Measurements from ENCODE around the gene CAPN1.
A peak's percentile ranks its signal among the peaks of the same experiment; 100 is the strongest.
"Not testable (repeated sequence)": the region's sequence is repeated elsewhere in the genome, so short reads cannot be mapped to it uniquely, and the experiment has no call there.

The CAPN1 gene

DNA sequence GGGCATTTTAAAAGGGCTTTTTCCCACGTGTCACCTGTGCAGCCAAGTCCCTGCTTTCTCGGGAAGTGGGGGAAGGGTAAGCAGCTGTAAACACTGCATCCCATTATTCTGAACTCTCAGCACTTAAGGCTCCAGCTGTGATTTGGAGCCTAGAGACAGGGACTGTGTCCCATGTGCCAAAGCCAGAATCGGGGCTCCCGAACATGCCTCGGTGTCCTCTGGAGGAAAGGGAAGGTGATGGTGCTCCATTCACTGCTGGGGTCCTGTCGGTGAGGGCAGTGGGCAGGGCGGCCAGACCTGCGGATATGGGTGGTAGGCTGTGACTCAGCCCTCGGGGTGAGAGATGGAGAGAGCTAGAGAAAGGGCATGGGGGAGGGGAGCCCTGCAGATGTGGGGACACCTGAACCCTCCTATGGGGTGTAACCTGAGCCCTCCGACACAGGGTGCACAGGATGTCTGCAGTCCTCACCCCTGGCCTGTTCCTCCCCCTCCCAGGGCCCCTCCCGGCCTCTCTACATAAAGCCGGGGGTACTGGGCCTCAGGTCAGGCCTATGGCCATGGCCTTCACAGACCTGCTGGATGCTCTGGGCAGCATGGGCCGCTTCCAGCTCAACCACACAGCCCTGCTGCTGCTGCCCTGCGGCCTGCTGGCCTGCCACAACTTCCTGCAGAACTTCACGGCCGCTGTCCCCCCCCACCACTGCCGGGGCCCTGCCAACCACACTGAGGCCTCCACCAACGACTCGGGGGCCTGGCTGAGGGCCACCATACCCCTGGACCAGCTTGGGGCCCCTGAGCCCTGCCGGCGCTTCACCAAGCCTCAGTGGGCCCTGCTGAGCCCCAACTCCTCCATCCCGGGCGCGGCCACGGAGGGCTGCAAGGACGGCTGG, 31.8 kb downstream of the CAPN1 start:
- peak overlapping the region in 2 of 21 experiments; percentile 16 to 50 for H3K27ac ChIP-seq
- H3K4me3 ChIP-seq = no peak overlapping the region

DNA sequence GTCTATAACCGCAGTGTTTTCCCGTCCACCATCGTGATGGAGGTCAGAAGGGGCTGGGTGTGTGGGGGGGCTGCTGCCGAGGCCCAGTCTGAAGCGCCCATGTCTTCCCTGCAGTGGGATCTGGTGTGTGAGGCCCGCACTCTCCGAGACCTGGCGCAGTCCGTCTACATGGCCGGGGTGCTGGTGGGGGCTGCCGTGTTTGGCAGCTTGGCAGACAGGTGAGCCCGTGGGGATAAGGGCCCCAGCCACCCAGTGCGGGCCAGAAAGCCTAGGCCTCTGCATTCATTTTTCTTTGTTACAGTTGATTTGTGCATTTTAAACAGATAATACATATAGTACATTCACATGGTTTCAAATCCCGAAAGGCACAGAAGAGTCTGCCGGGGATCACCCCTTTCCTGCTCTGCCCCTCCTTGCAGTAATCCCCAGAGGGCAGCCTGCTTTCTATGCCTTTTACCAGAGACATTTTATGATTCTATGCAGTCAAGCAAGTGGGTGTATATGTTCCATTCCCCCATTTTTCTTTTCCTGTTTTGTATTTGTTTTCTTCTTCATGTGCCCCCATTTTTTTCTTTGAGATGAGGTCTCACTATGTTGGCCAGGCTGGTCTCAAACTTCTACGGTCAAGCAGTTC, 32.6 kb downstream of the CAPN1 start:
- Histone ChIP-seq H3K27ac (no peak overlapping the region), H3K4me3 (no peak overlapping the region)

DNA sequence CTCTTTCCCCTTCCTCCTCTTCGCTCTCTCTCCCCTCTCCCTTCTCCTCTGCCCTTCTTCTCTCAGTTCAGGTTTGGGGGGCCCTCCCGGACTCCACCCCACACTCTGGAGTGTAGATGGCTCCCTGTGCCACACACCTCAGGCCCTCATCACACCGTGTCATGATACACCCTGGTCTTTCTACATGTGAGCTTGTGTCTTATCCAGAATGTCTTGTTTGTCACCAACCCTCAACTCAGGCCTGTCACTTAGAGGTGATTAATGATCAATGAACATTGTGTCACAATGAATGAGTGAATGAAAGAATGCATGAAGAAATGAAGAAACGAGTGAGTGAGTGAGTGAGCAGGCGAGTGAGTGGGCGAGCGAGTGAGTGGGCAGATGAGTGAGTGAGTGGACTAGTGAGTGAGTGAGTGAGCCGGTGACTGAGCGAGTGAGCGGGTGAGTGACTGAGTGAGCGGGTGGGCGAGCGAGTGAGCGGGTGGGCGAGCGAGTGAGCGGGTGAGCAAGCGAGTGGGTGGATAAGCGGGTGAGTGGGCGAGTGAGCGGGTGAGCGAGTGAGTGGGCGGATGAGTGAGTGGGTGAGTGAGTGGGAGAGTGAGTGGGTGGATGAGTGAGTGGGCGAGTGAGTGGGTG, 33.8 kb downstream of the CAPN1 start:
- Histone ChIP-seq H3K4me3 (no peak overlapping the region), H3K27ac (no peak overlapping the region)

DNA sequence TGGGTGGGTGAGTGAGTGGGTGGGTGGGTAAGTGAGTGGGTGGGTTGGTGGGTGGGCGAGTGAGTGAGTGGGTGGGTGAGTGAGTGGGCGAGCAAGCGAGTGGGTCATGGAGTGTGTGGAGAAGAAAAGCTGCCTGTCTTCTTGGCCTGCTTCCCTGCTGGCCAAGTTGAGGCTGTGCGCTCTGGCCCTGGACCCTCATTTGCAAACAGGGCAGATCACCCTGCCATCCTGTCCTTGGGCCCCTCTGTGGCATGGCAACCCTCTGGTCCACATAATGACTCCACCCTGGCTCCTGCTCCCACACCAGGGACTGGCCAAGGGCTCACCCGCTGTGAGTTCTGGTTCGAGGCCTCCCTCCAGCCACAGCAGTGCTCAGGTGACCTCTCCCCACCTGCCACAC, 35.1 kb downstream of the CAPN1 start:
- H3K27ac ChIP-seq = no peak overlapping the region
- H3K4me3 ChIP-seq = no peak overlapping the region

DNA sequence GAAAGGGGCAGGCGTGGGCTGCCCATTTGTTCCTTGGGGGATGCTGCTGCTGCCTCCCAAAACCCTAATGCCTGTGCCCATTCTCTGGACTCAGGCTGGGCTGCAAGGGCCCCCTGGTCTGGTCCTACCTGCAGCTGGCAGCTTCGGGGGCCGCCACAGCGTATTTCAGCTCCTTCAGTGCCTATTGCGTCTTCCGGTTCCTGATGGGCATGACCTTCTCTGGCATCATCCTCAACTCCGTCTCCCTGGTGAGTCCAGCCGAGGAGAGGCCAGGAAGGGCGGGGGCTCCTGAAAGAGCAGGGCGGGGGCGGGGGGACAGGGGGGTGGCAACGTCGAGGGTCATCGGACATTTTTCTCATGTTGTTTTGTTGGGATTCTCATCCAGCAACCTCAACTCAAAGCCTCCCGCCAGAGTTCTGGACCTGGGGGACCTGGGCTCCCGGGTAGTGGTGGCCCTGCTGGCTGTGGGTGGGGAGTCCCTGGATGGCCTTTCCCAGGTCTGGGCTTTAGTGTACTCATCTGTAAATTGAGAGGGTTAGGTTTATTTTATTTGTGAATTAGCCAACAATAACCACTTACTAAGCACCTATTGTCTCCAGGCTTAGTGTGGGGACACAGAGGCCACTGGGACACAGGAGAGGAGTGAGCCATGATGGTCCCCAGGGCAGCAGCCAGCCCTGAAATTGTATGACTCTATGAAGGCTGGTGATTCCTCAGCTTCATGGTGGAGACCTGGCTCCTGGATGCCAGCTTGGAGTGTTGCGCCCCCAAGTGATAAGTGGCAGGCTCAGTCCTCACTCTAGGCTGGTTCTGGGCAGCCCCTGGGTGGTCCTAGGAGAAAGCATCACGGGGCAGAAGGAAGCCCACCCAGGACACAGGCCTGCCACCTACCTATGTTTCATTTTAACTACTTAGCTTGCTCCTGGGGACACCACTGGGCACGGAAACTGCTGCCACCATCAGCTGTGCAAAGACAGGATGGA, 36.0 kb downstream of the CAPN1 start:
- Histone ChIP-seq H3K4me3 (no peak overlapping the region), H3K27ac (no peak overlapping the region)

DNA sequence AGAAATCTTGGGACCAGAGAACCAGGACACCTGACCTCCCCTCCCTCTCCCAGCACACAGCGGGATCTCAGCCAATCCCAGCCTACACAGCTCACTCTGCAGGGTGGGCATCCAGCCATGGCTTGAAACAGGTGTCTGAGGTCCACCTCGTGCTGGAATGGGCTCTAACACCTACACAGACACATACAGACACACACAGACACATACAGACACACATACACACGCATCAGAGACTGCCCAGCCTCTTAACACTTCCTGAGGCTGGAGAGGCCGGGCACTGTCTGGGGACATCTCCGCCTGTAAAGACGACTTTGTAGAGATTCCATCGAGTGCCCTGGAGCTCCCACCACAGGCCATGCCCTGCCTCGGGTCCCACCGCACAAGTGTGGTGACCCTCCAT, 36.7 kb downstream of the CAPN1 start:
- Histone ChIP-seq H3K27ac (no peak overlapping the region), H3K4me3 (no peak overlapping the region)

DNA sequence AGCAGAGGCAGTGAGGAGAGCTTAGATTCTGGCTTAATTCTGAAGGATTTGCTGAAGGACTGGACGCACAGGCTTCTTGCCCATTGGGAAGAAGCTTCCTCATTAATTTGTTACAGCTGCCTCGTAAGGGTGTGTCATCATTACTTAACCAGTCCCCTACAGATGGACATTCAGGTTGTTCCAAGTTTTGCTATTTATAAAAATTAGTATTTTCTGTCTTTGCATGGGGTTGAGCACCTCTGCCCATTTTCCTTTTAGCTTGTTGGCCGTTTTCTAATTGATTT, 38.1 kb downstream of the CAPN1 start:
- no peak overlapping the region for H3K4me3 ChIP-seq
- H3K27ac ChIP-seq = peak overlapping the region in 1 of 21 experiments; percentile 46

DNA sequence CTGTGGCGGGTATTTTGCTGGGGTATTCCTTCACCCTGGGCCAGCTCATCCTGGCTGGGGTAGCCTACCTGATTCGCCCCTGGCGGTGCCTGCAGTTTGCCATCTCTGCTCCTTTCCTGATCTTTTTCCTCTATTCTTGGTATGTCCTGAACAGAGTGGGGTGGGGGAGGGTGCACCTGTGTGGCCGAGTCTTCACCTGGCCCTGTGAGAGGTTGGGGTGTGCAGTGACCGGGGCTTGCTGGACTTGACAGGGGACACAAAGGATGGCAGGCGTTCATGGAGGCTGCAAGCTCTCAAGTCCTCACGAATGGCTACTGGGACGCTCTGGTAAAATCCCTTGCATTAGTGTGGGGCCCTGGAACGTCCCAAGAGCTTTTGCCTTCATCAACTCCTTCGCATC, 39.3 kb downstream of the CAPN1 start:
- Histone ChIP-seq H3K4me3 (no peak overlapping the region), H3K27ac (no peak overlapping the region)

DNA sequence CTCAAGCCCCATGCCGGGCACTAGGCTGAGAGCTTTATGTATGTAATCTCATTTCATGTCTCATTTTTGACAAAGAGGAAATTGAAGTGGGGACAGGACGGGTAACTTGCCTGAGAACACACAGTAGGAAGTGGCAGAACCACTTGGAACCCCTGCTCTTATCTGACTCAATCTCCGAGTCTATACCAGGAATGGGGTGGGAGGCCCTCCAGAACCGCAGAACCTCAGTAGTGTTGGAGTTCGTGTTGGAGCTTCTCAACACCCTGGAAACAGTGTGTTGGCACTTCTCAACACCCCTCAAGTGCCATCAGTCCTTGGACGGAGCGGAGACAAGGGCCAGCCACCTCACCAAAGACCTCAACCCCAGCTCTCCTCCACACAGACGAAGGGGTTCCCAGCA, 41.3 kb downstream of the CAPN1 start:
- Histone ChIP-seq H3K27ac (no peak overlapping the region), H3K4me3 (no peak overlapping the region)

DNA sequence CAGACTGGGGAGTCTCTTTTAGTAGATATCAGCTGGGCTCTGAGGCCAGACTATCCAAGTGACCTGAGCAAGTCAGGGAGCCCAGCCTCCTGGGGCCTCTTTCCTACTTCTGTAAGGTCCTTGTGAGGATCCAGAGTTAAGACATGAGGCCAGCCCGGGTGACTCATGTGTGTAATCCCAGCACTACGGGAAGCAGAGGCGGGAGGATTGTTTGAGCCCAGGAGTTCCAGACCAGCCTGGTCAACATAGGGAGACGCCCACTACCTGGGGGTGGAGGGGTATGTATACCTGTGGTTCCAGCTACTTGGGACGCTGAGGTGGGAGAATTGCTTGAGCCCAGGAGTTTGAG, 43.2 kb downstream of the CAPN1 start:
- H3K27ac ChIP-seq = peak overlapping the region in 18 of 21 experiments; percentile 40 to 83 (median 74)
- no peak overlapping the region for H3K4me3 ChIP-seq

DNA sequence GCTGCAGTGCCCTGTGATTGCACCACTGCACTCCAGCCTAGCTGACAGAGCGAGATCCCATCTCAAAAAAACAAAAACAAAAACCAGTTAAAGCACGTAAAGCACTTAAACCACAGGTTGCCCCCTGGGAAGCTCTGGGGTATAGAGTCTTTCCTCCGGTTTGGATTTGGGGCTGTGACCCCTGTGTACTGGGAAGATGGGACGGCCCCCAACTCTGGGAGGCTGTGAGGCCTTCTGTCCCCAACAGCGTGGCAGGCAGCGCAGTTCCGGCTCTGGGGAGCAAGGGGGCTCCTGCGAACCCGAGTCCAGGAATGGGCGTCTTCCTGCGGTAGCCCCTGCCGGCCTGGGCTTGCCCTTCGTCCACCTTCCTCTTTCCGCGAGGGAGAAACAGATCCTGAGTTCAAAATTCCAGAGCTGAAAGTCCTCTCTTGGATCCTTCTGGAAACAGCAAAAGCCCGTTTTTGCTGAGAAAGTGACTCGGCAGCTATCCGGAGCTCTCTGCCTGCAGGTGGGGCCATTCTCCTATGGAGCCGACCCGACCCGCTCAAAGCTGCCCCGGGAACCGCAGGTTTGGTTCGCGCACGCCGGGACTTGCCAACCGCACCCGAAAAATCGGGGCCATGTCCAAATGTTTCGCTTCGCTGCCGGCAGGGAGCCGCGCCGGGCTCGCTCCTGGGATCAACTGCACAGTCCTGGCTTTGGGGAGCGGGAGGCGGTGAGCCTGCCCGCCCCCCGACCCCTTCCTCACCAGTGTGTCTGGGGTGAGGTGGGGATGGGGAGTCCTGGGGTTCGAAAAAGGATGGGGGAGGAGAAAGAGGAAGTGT, 43.8 kb downstream of the CAPN1 start:
- Histone ChIP-seq H3K4me3 (peak overlapping the region; percentile 15 to 42 (median 26)), H3K27ac (peak overlapping the region; percentile 7 to 83 (median 72))

DNA sequence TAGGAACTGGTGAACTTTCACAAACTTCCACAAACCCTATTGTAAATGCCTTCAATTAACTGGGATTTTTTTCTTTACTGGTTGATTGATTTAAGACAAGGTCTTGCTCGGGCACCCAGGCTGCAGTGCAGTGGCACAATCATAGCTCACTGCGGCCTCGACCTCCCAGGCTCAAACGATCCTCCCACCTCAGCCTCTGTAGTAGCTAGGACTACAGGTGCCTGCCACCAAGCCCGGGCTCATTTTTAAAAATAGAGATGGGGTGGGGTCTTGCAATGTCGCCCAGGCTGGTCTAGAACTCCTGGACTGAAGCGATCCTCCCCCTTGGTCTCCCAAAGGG, 44.3 kb downstream of the CAPN1 start:
- H3K4me3 ChIP-seq = peak overlapping the region; percentile 15 to 42 (median 26)
- H3K27ac ChIP-seq = peak overlapping the region in 17 of 21 experiments; percentile 32 to 83 (median 72)

DNA sequence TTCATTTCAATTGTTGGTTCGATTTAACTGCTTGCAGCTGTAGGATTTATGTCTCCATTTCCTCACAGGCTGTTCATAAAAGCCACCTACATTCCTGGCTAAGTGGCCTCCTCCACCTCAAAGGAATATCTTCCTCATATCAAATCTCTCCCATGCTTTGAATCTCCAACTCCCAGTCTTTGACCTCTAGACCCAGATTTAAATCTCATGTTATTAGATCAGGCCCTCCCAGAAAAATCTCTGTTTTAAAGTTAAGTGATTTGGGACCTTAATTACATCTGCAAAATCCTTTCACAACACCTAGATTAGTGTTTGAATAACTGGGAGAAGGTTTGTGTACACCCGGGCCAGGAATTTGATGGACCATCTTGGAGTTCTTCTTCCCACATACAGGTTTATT, 46.2 kb downstream of the CAPN1 start:
- Histone ChIP-seq H3K4me3 (no peak overlapping the region), H3K27ac (no peak overlapping the region)

DNA sequence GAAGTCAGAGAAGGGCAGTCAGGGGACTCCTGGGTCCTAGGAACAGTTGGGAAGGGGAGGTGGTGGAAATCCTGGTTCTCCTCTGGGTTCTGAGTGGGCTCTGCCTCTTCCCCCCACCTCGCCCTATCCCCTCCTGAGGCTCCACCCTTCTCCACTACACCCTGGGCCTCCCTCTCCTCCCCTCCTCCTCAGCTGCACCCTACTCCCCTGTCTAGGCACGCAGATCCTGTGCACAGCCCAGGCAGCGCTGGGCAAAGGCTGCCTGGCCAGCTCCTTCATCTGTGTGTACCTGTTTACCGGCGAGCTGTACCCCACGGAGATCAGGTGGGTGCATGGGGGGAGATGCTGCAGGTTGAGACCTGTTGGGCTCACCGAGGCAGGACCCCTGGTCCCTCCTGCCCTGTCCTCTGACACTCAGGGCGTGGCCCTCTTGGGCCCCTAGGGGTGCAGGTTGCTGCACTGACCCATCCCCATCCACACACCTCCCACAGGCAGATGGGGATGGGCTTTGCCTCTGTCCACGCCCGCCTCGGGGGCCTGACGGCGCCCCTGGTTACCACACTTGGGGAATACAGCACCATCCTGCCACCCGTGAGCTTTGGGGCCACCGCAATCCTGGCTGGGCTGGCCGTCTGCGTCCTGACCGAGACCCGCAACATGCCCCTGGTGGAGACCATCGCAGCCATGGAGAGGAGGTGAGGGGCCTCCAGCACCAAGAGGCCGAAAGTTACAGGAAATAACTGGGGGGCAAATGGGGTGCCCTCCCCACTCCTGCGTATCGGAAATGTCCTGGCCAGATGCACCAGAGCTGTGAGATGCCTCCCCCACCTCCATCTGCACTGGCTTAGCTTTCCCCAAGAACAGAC, 54.7 kb downstream of the CAPN1 start:
- Histone ChIP-seq H3K4me3 (no peak overlapping the region), H3K27ac (no peak overlapping the region)

DNA sequence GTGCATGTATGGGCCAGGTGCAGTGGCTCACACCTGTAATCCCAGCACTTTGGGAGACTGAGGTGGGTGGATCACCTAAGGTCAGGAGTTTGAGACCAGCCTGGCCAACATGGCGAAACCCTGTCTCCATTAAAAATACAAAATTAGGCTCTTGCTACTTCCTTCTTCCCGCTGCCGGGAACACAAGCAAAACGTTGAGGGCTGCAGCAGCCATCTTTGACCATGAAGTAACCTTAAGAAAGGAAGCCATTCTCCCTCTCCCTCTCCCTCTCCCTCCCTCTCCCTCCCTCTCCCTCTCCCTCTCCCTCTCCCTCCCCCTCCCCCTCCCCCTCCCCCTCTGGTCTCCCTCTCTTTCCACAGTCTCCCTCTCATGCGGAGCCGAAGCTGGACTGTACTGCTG, 56.6 kb downstream of the CAPN1 start:
- not testable (repeated sequence) for H3K27ac ChIP-seq, H3K4me3 ChIP-seq

DNA sequence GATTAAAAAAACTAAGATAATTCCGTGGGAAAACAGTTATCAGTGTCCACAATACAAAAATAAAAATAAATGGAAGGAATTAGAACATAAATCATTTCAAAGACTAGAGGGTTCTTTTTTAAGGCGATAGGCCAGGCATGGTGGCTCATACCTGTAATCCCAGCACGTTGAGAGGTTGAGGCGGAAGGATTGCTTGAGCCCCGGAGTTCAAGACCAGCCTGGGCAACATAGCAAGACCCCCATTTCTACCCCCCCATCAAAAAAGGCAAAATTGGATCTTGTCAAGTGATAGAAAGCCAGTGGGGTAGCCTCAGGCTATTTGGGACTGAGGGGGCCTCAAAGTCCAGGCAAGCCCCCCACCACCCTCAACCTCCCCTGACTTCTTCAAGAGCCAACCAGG, 59.4 kb downstream of the CAPN1 start:
- Histone ChIP-seq H3K27ac (no peak overlapping the region), H3K4me3 (no peak overlapping the region)

DNA sequence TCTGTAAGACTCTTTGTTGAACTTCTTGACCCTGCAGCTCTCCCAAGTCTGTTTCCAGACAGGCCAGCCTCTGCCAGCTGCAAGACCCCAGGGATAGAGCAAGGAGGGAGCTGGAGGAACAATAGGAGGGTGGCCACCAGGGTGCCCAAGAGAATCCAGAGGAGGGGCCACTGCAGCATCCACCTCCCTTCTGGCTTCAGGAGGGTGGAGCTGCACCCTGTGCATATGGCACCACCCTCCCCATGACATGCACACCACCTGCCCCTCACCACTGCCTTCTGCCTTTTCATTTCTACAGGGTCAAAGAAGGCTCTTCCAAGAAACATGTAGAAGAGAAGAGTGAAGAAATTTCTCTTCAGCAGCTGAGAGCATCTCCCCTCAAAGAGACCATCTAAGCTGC, 60.0 kb downstream of the CAPN1 start:
- H3K27ac ChIP-seq = no peak overlapping the region

DNA sequence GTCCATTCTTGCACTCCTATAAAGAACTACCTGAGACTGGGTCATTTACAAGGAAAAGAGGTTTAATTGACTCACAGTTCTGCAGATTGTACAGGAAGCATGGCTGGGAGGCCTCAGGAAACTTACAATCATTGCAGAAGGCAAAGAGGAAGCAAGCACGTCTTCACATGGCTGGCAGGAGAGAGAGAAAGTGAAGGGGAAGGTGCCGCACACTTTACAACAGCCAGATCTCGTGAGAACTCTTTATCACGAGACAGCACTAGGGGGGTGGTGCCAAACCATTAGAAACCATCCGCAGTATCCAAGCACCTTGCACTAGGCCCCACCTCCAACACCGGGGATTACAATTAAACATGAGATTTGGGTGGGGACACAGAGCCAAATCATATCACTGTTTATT, 60.7 kb downstream of the CAPN1 start:
- Histone ChIP-seq H3K27ac (no peak overlapping the region), H3K4me3 (no peak overlapping the region)

More for the DNA sequence above, 60.0 kb downstream of the CAPN1 start:
- H3K4me3 ChIP-seq = no peak overlapping the region

All from skin epidermis (tissue), 12 donors.